HCT116 (cell line): ENCODE measurements around the gene ARL15. TPM values are rescaled to one million over a fixed set of nuclear protein-coding genes. Genes with fewer than 3 reads are reported as not detected.

Experiments used
- ATAC-seq: fragments of 200-7000 bp; cut with Tn5 transposase; 2 replicates; pipeline ENCODE4 v1.9.1; 2020; ENCODE audit warnings: mild to moderate bottlenecking, moderate library complexity
- BruUV-seq: library from RNA; stranded (reverse); fragments of 400-500 nt; replicated peaks from 2 replicates; lab custom pipeline; 2021; lab: Mats Ljungman, UMichigan
- CTCF ChIA-PET: fragments of 300-600 bp; sonication (Branson Sonifier 250); formaldehyde crosslinking; loops from one replicate; lab custom pipeline; 2021; ENCODE audit warnings: antibody characterized with exemption; lab: Charles Lee
- POLR2A ChIA-PET: fragments of 300-600, 350-600 bp; sonication (Branson Sonifier 250); formaldehyde crosslinking; loops from one replicate; lab custom pipeline; 2021; ENCODE audit warnings: antibody characterized with exemption; lab: Charles Lee
- RAD21 ChIA-PET, 2 experiments: fragments of 300-600 bp; sonication (Branson Sonifier 250); formaldehyde crosslinking; loops; one replicate each; lab custom pipeline; 2023; ENCODE audit warnings: low total read pairs in 2 of 2; ENCODE audit not compliant: uncharacterized antibody in 2 of 2, unreplicated experiment in 2 of 2, low non-redundant PET in 1 of 2; lab: Charles Lee
- DNase-seq: peaks from one replicate; pipeline ENCODE4 v3.0.0-alpha.2; 2010; ENCODE audit warnings: low read depth, low spot score
- H2AFZ ChIP-seq: fragments of 200-600 bp; shearing (Covaris generic), sonication (generic); 2 replicates; pipeline ENCODE4 v1.6.1; 2017; ENCODE audit warnings: low read depth, mixed run types, mixed read lengths, antibody characterized with exemption, low read length; ENCODE audit not compliant: poor library complexity, severe bottlenecking
- H3K27ac ChIP-seq: 2 replicates; pipeline ENCODE4 v1.5.1; 2012; ENCODE audit warnings: low read depth, low read length
- H3K27me3 ChIP-seq: fragments of 200-600 bp; sonication (generic); 2 replicates; pipeline ENCODE4 v1.6.1; 2016; ENCODE audit warnings: mixed run types, low read length, mixed read lengths; ENCODE audit not compliant: insufficient read depth
- H3K36me3 ChIP-seq, 2 experiments: fragments of 200-500 bp in 1 of 2; fragments of 200-600 bp in 1 of 2; sonication (Bioruptor generic) in 1 of 2; sonication (generic) in 1 of 2; 2 replicates each; pipeline versions ENCODE4 v1.5.1 to v1.6.1; 2014 to 2016; ENCODE audit warnings: low read length in 2 of 2, inconsistent platforms in 1 of 2, mixed read lengths in 1 of 2, mixed run types in 1 of 2; ENCODE audit not compliant: insufficient read depth in 2 of 2, control insufficient read depth in 1 of 2
- H3K4me1 ChIP-seq, 2 experiments: fragments of 200-600 bp in 1 of 2; sonication (generic) in 1 of 2; 2 replicates each; pipeline versions ENCODE4 v1.5.1 to v1.6.1; 2012 to 2017; ENCODE audit warnings: low read length in 2 of 2, inconsistent platforms in 1 of 2, mild to moderate bottlenecking in 1 of 2, mixed read lengths in 1 of 2, mixed run types in 1 of 2, moderate library complexity in 1 of 2; ENCODE audit not compliant: insufficient read depth in 2 of 2, control insufficient read depth in 1 of 2
- H3K4me2 ChIP-seq: fragments of 200-600 bp; sonication (generic); 2 replicates; pipeline ENCODE4 v1.6.1; 2017; ENCODE audit warnings: mixed run types, low read length, mixed read lengths
- H3K4me3 ChIP-seq, 2 experiments: fragments of 200-600 bp in 1 of 2; sonication (generic) in 1 of 2; replicated peaks in 1 of 2; 2 replicates each; pipeline ENCODE4 v1.5.1; 2011 to 2016; ENCODE audit warnings: low read length in 2 of 2, control low read depth in 1 of 2, low read depth in 1 of 2, mild to moderate bottlenecking in 1 of 2, mixed read lengths in 1 of 2, mixed run types in 1 of 2
- H3K79me2 ChIP-seq: fragments of 200-600 bp; sonication (generic); 2 replicates; pipeline ENCODE4 v1.6.1; 2017; ENCODE audit warnings: mild to moderate bottlenecking, mixed run types, low read length, moderate library complexity, mixed read lengths; ENCODE audit not compliant: insufficient read depth
- H3K9ac ChIP-seq: fragments of 200-600 bp; sonication (generic); 2 replicates; pipeline ENCODE4 v1.6.1; 2016; ENCODE audit warnings: low read length, mixed read lengths
- H3K9me2 ChIP-seq: fragments of 200-600 bp; sonication (generic), shearing (Covaris generic); 2 replicates; pipeline ENCODE4 v1.6.1; 2017; ENCODE audit warnings: mixed run types, mild to moderate bottlenecking, moderate library complexity; ENCODE audit not compliant: insufficient read depth
- H3K9me3 ChIP-seq, 2 experiments: fragments of 200-500 bp in 1 of 2; fragments of 200-600 bp in 1 of 2; sonication (Bioruptor generic) in 1 of 2; sonication (generic) in 1 of 2; 2 replicates each; pipeline ENCODE4 v1.6.1; 2014 to 2017; ENCODE audit warnings: low read length in 2 of 2, mixed read lengths in 2 of 2, inconsistent platforms in 1 of 2, low read depth in 1 of 2, mild to moderate bottlenecking in 1 of 2, mixed run types in 1 of 2, moderate library complexity in 1 of 2; ENCODE audit not compliant: control insufficient read depth in 1 of 2, insufficient read depth in 1 of 2
- H4K20me1 ChIP-seq: fragments of 200-600 bp; sonication (generic), shearing (Covaris generic); 2 replicates; pipeline ENCODE4 v1.6.1; 2017; ENCODE audit warnings: mixed run types, mild to moderate bottlenecking, moderate library complexity; ENCODE audit not compliant: insufficient read depth
- CTCF ChIP-seq, 3 experiments: fragments of 200-600 bp in 1 of 3; sonication (generic) in 1 of 3; IDR thresholded peaks in 2 of 3; conservative IDR thresholded peaks in 1 of 3; 2 replicates each; pipeline ENCODE4 v1.5.1; 2012 to 2017; ENCODE audit warnings: low read depth in 2 of 3, low read length in 2 of 3, antibody characterized with exemption in 1 of 3, borderline replicate concordance in 1 of 3, control low read depth in 1 of 3, mild to moderate bottlenecking in 1 of 3, mixed read lengths in 1 of 3, mixed run types in 1 of 3, moderate library complexity in 1 of 3; ENCODE audit not compliant: insufficient read depth in 1 of 3
- EGR1 ChIP-seq: IDR thresholded peaks from 2 replicates; pipeline ENCODE4 v1.6.1; 2012; ENCODE audit warnings: low read depth
- EZH2phosphoT487 ChIP-seq: fragments of 200-600 bp; IDR thresholded peaks from 2 replicates; pipeline ENCODE4 v1.6.1; 2018; ENCODE audit warnings: antibody characterized with exemption, borderline replicate concordance
- FOSL1 ChIP-seq: IDR thresholded peaks from 2 replicates; pipeline ENCODE4 v1.6.1; 2012; ENCODE audit warnings: low read depth
- JUND ChIP-seq: IDR thresholded peaks from 2 replicates; pipeline ENCODE4 v1.6.1; 2012
- POLR2AphosphoS5 ChIP-seq: IDR thresholded peaks from 2 replicates; pipeline ENCODE4 v1.6.1; 2011; ENCODE audit warnings: mild to moderate bottlenecking, low read depth, low read length, moderate library complexity
- RAD21 ChIP-seq: IDR thresholded peaks from 2 replicates; pipeline ENCODE4 v1.6.1; 2012; ENCODE audit warnings: low read depth, mild to moderate bottlenecking
- REST ChIP-seq: IDR thresholded peaks from 2 replicates; pipeline ENCODE4 v1.6.1; 2012; ENCODE audit warnings: low read depth
- SIN3A ChIP-seq: IDR thresholded peaks from 2 replicates; pipeline ENCODE4 v1.6.1; 2012; ENCODE audit warnings: low read depth
- SRF ChIP-seq: IDR thresholded peaks from 2 replicates; pipeline ENCODE4 v1.6.1; 2012; ENCODE audit warnings: low read depth
- YY1 ChIP-seq: IDR thresholded peaks from 2 replicates; pipeline ENCODE4 v1.6.1; 2011; ENCODE audit warnings: low read length, low read depth, moderate library complexity, mild to moderate bottlenecking; ENCODE audit not compliant: insufficient replicate concordance; ENCODE audit errors: extremely low read depth
- ZBTB33 ChIP-seq: IDR thresholded peaks from 2 replicates; pipeline ENCODE4 v1.6.1; 2011; ENCODE audit warnings: mild to moderate bottlenecking, low read length, moderate library complexity; ENCODE audit not compliant: insufficient replicate concordance; ENCODE audit errors: extremely low read depth
- intact Hi-C: fragments of 100-400 bp; cut with micrococcal nuclease; formaldehyde crosslinking; loops from 2 replicates; pipeline ENCODE4 v1.10.0; 2022
- total RNA-seq: library from RNA; stranded (reverse); gene quantifications from one replicate; pipeline ENCODE4 v1.2.1, GENCODE V29; 2021; ENCODE audit not compliant: unreplicated experiment

Gene ARL15
- total RNA-seq, 1 experiment from 2014 or later, result 15.0 TPM

- BruUV-seq, result no TSS peak
- no peak for ATAC-seq
- Histone ChIP-seq H3K4me2 (no peak overlapping the region), H3K79me2 (no peaks in the 10 kb centered on the region), H3K27ac (no peak overlapping the region), H3K9me3 (no peaks in the 10 kb centered on the region), H3K4me3 (no peak overlapping the region), H3K36me3 (no peaks in the 10 kb centered on the region), H3K4me1 (no peaks in the 10 kb centered on the region), H2AFZ (no peak overlapping the region), H4K20me1 (no peaks in the 10 kb centered on the region), H3K9me2 (no peaks in the 10 kb centered on the region), H3K9ac (no peak overlapping the region), H3K27me3 (no peaks in the 10 kb centered on the region)
- ChIA-PET CTCF (no interaction called here), POLR2A (no interaction called here), RAD21 (no interaction called here)
- no peak for DNase-seq
- intact Hi-C loops, result no loop called here
- TF ChIP-seq EGR1 (no peak), EZH2phosphoT487 (no peak), SRF (no peak), YY1 (no peak), JUND (no peak), ZBTB33 (no peak), REST (no peak), RAD21 (no peak), SIN3A (no peak), POLR2AphosphoS5 (no peak), FOSL1 (no peak), CTCF (IDR thresholded peaks at IDR 0.05 in 2 of 3, conservative IDR thresholded peaks at IDR 0.05 in 1 of 3; ENCODE audit: borderline replicate concordance in 1 of 3, insufficient read depth in 1 of 3, low read depth in 2 of 3, low read length in 2 of 3) (no peak)
These were observed 176.5 kb downstream of the ARL15 start for GRCh38 chr5:54133917-54134316.
